H9 (cell line): ENCODE results near the gene LSM3. TPM values are rescaled to one million over a fixed set of nuclear protein-coding genes. Genes with fewer than 3 reads are reported as not detected.

Experiments used
- DNase-seq: peaks from one replicate; pipeline ENCODE4 v3.0.0-alpha.2; 2017
- H2AFZ ChIP-seq: one replicate; pipeline ENCODE4 v1.6.1; 2013; ENCODE audit warnings: mild to moderate bottlenecking, low read length, control low read depth, moderate library complexity
- H2AK5ac ChIP-seq: 2 replicates; pipeline ENCODE4 v1.6.1; 2013; ENCODE audit warnings: low read length, control low read depth, mixed read lengths; ENCODE audit not compliant: insufficient read length
- H2BK120ac ChIP-seq: one replicate; pipeline ENCODE4 v1.6.1; 2013; ENCODE audit warnings: low read depth, mild to moderate bottlenecking, low read length, control low read depth, inconsistent platforms; ENCODE audit not compliant: poor library complexity, severe bottlenecking
- H2BK12ac ChIP-seq: 2 replicates; pipeline ENCODE4 v1.6.1; 2013; ENCODE audit warnings: low read length, control low read depth, mixed read lengths, low read depth; ENCODE audit not compliant: insufficient read length
- H2BK15ac ChIP-seq: 2 replicates; pipeline ENCODE4 v1.6.1; 2013; ENCODE audit warnings: low read depth, low read length, control low read depth
- H2BK20ac ChIP-seq: one replicate; pipeline ENCODE4 v1.6.1; 2013; ENCODE audit warnings: low read depth, mild to moderate bottlenecking, low read length, control low read depth, inconsistent platforms; ENCODE audit not compliant: poor library complexity, severe bottlenecking
- H2BK5ac ChIP-seq: 2 replicates; pipeline ENCODE4 v1.6.1; 2013; ENCODE audit warnings: low read length, control low read depth, mixed read lengths; ENCODE audit not compliant: insufficient read length
- H3K14ac ChIP-seq: 2 replicates; pipeline ENCODE4 v1.6.1; 2013; ENCODE audit warnings: low read length, control low read depth; ENCODE audit not compliant: insufficient read depth
- H3K18ac ChIP-seq: 2 replicates; pipeline ENCODE4 v1.6.1; 2013; ENCODE audit warnings: low read depth, mild to moderate bottlenecking, mixed read lengths, low read length, control low read depth; ENCODE audit not compliant: insufficient read length
- H3K23ac ChIP-seq: 2 replicates; pipeline ENCODE4 v1.6.1; 2013; ENCODE audit warnings: low read length, control low read depth, mixed read lengths, low read depth; ENCODE audit not compliant: insufficient read length
- H3K23me2 ChIP-seq: 2 replicates; pipeline ENCODE4 v1.6.1; 2013; ENCODE audit warnings: low read depth, mild to moderate bottlenecking, mixed read lengths, low read length, control low read depth; ENCODE audit not compliant: insufficient read length, poor library complexity, severe bottlenecking
- H3K27ac ChIP-seq: 2 replicates; pipeline ENCODE4 v1.5.1; 2013; ENCODE audit warnings: low read length, control low read depth, mixed read lengths, low read depth; ENCODE audit not compliant: insufficient read length
- H3K27me3 ChIP-seq: 2 replicates; pipeline ENCODE4 v1.6.1; 2013; ENCODE audit warnings: low read length, control low read depth, inconsistent platforms; ENCODE audit not compliant: insufficient read depth
- H3K4ac ChIP-seq: 2 replicates; pipeline ENCODE4 v1.6.1; 2013; ENCODE audit warnings: low read depth, mild to moderate bottlenecking, control low read depth, inconsistent platforms, low read length, moderate library complexity
- H3K4me1 ChIP-seq: 2 replicates; pipeline ENCODE4 v1.6.1; 2013; ENCODE audit warnings: low read length, control low read depth, inconsistent platforms; ENCODE audit not compliant: insufficient read depth
- H3K4me2 ChIP-seq: 2 replicates; pipeline ENCODE4 v1.6.1; 2013; ENCODE audit warnings: low read length, control low read depth, mixed read lengths; ENCODE audit not compliant: insufficient read length, insufficient read depth
- H3K56ac ChIP-seq: 2 replicates; pipeline ENCODE4 v1.6.1; 2013; ENCODE audit warnings: low read depth, mild to moderate bottlenecking, mixed read lengths, low read length, control low read depth; ENCODE audit not compliant: insufficient read length
- H3K79me1 ChIP-seq: 2 replicates; pipeline ENCODE4 v1.6.1; 2013; ENCODE audit warnings: low read depth, mild to moderate bottlenecking, moderate library complexity, low read length, control low read depth, inconsistent platforms; ENCODE audit not compliant: insufficient read depth, poor library complexity, severe bottlenecking
- H3K79me2 ChIP-seq: 2 replicates; pipeline ENCODE4 v1.6.1; 2013; ENCODE audit warnings: low read length, control low read depth, inconsistent platforms; ENCODE audit not compliant: insufficient read depth
- H3K9ac ChIP-seq: 2 replicates; pipeline ENCODE4 v1.6.1; 2013; ENCODE audit warnings: low read length, control low read depth, mixed read lengths; ENCODE audit not compliant: insufficient read length; ENCODE audit errors: extremely low read depth
- H3K9me3 ChIP-seq: one replicate; pipeline ENCODE4 v1.6.1; 2013; ENCODE audit warnings: low read depth, low read length, inconsistent platforms; ENCODE audit not compliant: control insufficient read depth
- H3T11ph ChIP-seq: one replicate; pipeline ENCODE4 v1.6.1; 2013; ENCODE audit warnings: mild to moderate bottlenecking, low read length, control low read depth, inconsistent platforms
- H4K20me1 ChIP-seq: one replicate; pipeline ENCODE4 v1.6.1; 2013; ENCODE audit not compliant: control insufficient read depth, insufficient read length, insufficient read depth
- H4K5ac ChIP-seq: 2 replicates; pipeline ENCODE4 v1.6.1; 2013; ENCODE audit warnings: low read depth, mild to moderate bottlenecking, mixed read lengths, low read length, control low read depth; ENCODE audit not compliant: insufficient read length
- H4K8ac ChIP-seq: replicated peaks from 2 replicates; pipeline ENCODE4 v1.6.1; 2013; ENCODE audit warnings: low read length, control low read depth, mixed read lengths, low read depth; ENCODE audit not compliant: insufficient read length
- H4K91ac ChIP-seq: 2 replicates; pipeline ENCODE4 v1.6.1; 2013; ENCODE audit warnings: low read depth, mild to moderate bottlenecking, moderate library complexity, mixed read lengths, low read length, control low read depth; ENCODE audit not compliant: insufficient read length
- H3K27ac Mint-ChIP-seq, 3 experiments: 2 replicates in 2 of 3; 3 replicates in 1 of 3; pipeline ENCODE4 v1.8.0; 2020 to 2021; ENCODE audit warnings: mixed read lengths in 3 of 3, mild to moderate bottlenecking in 1 of 3, moderate library complexity in 1 of 3
- H3K27me3 Mint-ChIP-seq: 2 replicates; pipeline ENCODE4 v1.8.0; 2021; ENCODE audit warnings: low read depth, mild to moderate bottlenecking, moderate library complexity, mixed read lengths
- H3K36me3 Mint-ChIP-seq, 3 experiments: 2 replicates in 2 of 3; 3 replicates in 1 of 3; pipeline ENCODE4 v1.8.0; 2020 to 2021; ENCODE audit warnings: low read depth in 3 of 3, mixed read lengths in 3 of 3; ENCODE audit not compliant: insufficient read depth in 1 of 3
- H3K4me1 Mint-ChIP-seq, 2 experiments: 2 replicates each; pipeline ENCODE4 v1.8.0; 2020; ENCODE audit warnings: mixed read lengths in 2 of 2
- H3K4me3 Mint-ChIP-seq, 2 experiments: 2 replicates in 1 of 2; 3 replicates in 1 of 2; pipeline ENCODE4 v1.8.0; 2020 to 2021; ENCODE audit warnings: mild to moderate bottlenecking in 2 of 2, mixed read lengths in 2 of 2, moderate library complexity in 1 of 2
- H3K9me3 Mint-ChIP-seq, 2 experiments: 2 replicates in 1 of 2; 3 replicates in 1 of 2; pipeline ENCODE4 v1.8.0; 2020; ENCODE audit warnings: mild to moderate bottlenecking in 2 of 2, mixed read lengths in 2 of 2, moderate library complexity in 1 of 2
- WGBS: extraction: QIAGEN DNeasy Blood & Tissue Kit; methylation state at CpG from one replicate; pipeline ENCODE4 v1.1.7; 2013; ENCODE audit warnings: missing lambda C conversion rate, low lambda C conversion rate, mixed read lengths; ENCODE audit not compliant: insufficient read length; ENCODE audit errors: extremely low coverage; 5-methylcytosine and 5-hydroxymethylcytosine counted together
- total RNA-seq: library from RNA; stranded (reverse); gene quantifications from 2 replicates; pipeline ENCODE4 v1.2.1, GENCODE V29; 2021
- TF ChIP-seq, protein P1 (sequence below): fragments of 200-600 bp; sonication (generic); conservative IDR thresholded peaks from 3 replicates; pipeline ENCODE4 v1.8.0; 2021; ENCODE audit warnings: antibody characterized with exemption, mild to moderate bottlenecking

Gene LSM3
- total RNA-seq, 1 experiment from 2014 or later = 24.4 TPM

DNA sequence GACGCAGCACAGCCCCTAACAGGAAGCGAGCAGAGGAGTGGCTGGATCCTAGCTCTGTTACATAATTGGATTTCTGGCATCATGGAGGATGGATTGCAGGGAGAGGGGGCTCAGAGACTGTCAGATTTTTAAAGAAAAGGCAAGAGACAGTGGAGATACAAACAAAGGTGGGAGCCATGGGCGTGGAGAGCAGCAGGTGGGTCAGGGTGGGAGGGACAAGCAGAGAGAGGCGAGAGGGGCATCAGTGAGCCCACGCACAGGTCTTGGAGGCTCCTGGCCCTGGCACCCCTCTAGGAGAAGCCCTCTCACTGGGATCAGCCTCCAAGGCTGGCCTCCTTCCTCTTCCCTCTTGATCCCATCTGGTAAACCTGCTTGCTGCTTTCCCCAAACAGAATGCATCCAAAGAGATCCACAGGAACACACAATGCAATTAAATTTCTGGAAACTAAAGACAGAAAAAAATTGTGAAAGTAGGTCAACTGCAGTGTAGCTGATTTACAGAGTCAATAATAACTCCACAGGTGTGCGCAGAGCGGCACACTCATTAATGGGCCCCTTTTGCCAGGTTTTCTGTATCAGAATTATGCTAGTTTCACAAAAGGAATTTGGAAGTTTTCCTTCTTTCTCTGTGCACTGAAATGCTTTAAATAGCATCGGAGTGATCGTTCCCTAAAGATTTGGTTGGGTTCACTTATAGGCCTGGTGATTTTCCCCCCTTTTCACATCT is 66.1 kb downstream of the LSM3 start:
- H3K23ac ChIP-seq = no peak overlapping the region
- no CpG with 5 or more reads among the region's 9 CpGs for WGBS
- no peak overlapping the region for H4K91ac ChIP-seq
- H4K5ac ChIP-seq = no peak overlapping the region
- no peak overlapping the region for H2BK120ac ChIP-seq
- no peak overlapping the region for H2BK5ac ChIP-seq
- no peaks in the 10 kb centered on the region for H3K79me2 ChIP-seq
- H3K56ac ChIP-seq = no peak overlapping the region
- H2BK12ac ChIP-seq = no peak overlapping the region
- H4K8ac ChIP-seq = no peak overlapping the region
- H3K14ac ChIP-seq = no peak overlapping the region
- H3K4ac ChIP-seq = no peak overlapping the region
- H3K18ac ChIP-seq = no peak overlapping the region
- Mint-ChIP-seq H3K4me1 (no peaks in the 10 kb centered on the region), H3K4me3 (no peak overlapping the region), H3K27me3 (peaks cover 13% of the 10 kb centered on the region), H3K9me3 (no peaks in the 10 kb centered on the region), H3K36me3 (no peaks in the 10 kb centered on the region), H3K27ac (0 out of 7 replicates have a peak overlapping the region, but pooled peaks of 1 of the 3 experiments have one; percentile 66)
- no peaks in the 10 kb centered on the region for H3K9me3 ChIP-seq
- no peak overlapping the region for H3K27ac ChIP-seq
- no peak overlapping the region for H2AK5ac ChIP-seq
- H2AFZ ChIP-seq = no peak overlapping the region
- no peak overlapping the region for H2BK15ac ChIP-seq
- no peaks in the 10 kb centered on the region for H4K20me1 ChIP-seq
- H3K27me3 ChIP-seq = no peaks in the 10 kb centered on the region
- H3K4me2 ChIP-seq = no peak overlapping the region
- H3K23me2 ChIP-seq = no peaks in the 10 kb centered on the region
- TF ChIP-seq, protein P1, sequence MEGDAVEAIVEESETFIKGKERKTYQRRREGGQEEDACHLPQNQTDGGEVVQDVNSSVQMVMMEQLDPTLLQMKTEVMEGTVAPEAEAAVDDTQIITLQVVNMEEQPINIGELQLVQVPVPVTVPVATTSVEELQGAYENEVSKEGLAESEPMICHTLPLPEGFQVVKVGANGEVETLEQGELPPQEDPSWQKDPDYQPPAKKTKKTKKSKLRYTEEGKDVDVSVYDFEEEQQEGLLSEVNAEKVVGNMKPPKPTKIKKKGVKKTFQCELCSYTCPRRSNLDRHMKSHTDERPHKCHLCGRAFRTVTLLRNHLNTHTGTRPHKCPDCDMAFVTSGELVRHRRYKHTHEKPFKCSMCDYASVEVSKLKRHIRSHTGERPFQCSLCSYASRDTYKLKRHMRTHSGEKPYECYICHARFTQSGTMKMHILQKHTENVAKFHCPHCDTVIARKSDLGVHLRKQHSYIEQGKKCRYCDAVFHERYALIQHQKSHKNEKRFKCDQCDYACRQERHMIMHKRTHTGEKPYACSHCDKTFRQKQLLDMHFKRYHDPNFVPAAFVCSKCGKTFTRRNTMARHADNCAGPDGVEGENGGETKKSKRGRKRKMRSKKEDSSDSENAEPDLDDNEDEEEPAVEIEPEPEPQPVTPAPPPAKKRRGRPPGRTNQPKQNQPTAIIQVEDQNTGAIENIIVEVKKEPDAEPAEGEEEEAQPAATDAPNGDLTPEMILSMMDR = no peak
- H3K4me1 ChIP-seq = no peaks in the 10 kb centered on the region
- no peak overlapping the region for H3K9ac ChIP-seq
- H3K79me1 ChIP-seq = no peaks in the 10 kb centered on the region
- no peak overlapping the region for H3T11ph ChIP-seq
- H2BK20ac ChIP-seq = no peak overlapping the region
- DNase-seq = no peak
